MCF 10A (cell line): ENCODE measurements around the gene HTR7. TPM values are rescaled to one million over a fixed set of nuclear protein-coding genes. Genes with fewer than 3 reads are reported as not detected.

ENCODE experiments used
- BruUV-seq: library from RNA; stranded (reverse); fragments of 400-500 nt; replicated peaks from 2 replicates; lab custom pipeline; 2021; lab: Mats Ljungman, UMichigan
- CTCF ChIA-PET: fragments of 300-600 bp; sonication (Branson Sonifier 250); formaldehyde crosslinking; extraction: SDS; loops from one replicate; lab custom pipeline; 2021; ENCODE audit warnings: antibody characterized with exemption, inconsistent platforms; lab: Yijun Ruan, JAX
- POLR2A ChIA-PET: fragments of 300-600, 350-650 bp; sonication (Branson Sonifier 250); formaldehyde crosslinking; extraction: SDS; loops from one replicate; lab custom pipeline; 2020; ENCODE audit warnings: antibody characterized with exemption, inconsistent platforms; lab: Yijun Ruan, JAX
- DNase-seq: peaks from one replicate; pipeline ENCODE4 v3.0.0-alpha.2; 2018; ENCODE audit not compliant: unreplicated experiment
- H3K27ac Mint-ChIP-seq: one replicate; pipeline ENCODE4 v1.8.0; 2022; ENCODE audit warnings: mild to moderate bottlenecking, low read depth, mixed read lengths; ENCODE audit not compliant: unreplicated experiment
- H3K27me3 Mint-ChIP-seq: one replicate; pipeline ENCODE4 v1.8.0; 2022; ENCODE audit warnings: mixed read lengths; ENCODE audit not compliant: insufficient read depth, unreplicated experiment
- H3K36me3 Mint-ChIP-seq: one replicate; pipeline ENCODE4 v1.8.0; 2022; ENCODE audit warnings: mild to moderate bottlenecking, moderate library complexity, mixed read lengths; ENCODE audit not compliant: insufficient read depth, unreplicated experiment
- H3K4me1 Mint-ChIP-seq: one replicate; pipeline ENCODE4 v1.8.0; 2022; ENCODE audit warnings: mixed read lengths; ENCODE audit not compliant: insufficient read depth, unreplicated experiment
- H3K4me3 Mint-ChIP-seq: one replicate; pipeline ENCODE4 v1.8.0; 2022; ENCODE audit warnings: mild to moderate bottlenecking, moderate library complexity, mixed read lengths; ENCODE audit not compliant: unreplicated experiment
- H3K9me3 Mint-ChIP-seq: one replicate; pipeline ENCODE4 v1.8.0; 2022; ENCODE audit warnings: mixed read lengths; ENCODE audit not compliant: unreplicated experiment
- CTCF ChIP-seq: fragments of 200-600 bp; IDR thresholded peaks from one replicate; pipeline ENCODE4 v1.8.0; 2022; ENCODE audit warnings: antibody characterized with exemption, mild to moderate bottlenecking; ENCODE audit not compliant: unreplicated experiment
- intact Hi-C: fragments of 100-400 bp; cut with micrococcal nuclease; formaldehyde crosslinking; loops from 2 replicates; pipeline ENCODE4 v1.14.1; 2022
- total RNA-seq: library from RNA; stranded (reverse); gene quantifications from 2 replicates; pipeline ENCODE4 v1.2.3, GENCODE V29; 2022

HTR7 gene
- total RNA-seq, 1 experiment from 2014 or later = 15.3 TPM

GRCh38 chr10:90806677-90807076 lies 51.2 kb downstream of the HTR7 start:
- no peaks in the 10 kb centered on the region for H3K36me3 Mint-ChIP-seq
- no peaks in the 10 kb centered on the region for H3K27me3 Mint-ChIP-seq
- no peak overlapping the region for H3K27ac Mint-ChIP-seq
- BruUV-seq = no TSS peak
- intact Hi-C loops = no loop called here
- H3K4me3 Mint-ChIP-seq = no peak overlapping the region
- ChIA-PET CTCF (interaction anchor here (0.7 to 1.1 kb wide), 2 partner anchors 9 to 18 kb away, joined by 3 to 4 read pairs; no protein-coding TSS in a partner anchor), POLR2A (interaction anchor here (0.8 to 1.8 kb wide), 2 partner anchors 8 to 19 kb away, joined by 3 to 4 read pairs; no protein-coding TSS in a partner anchor)
- TF ChIP-seq CTCF = no peak
- no peaks in the 10 kb centered on the region for H3K9me3 Mint-ChIP-seq
- no peaks in the 10 kb centered on the region for H3K4me1 Mint-ChIP-seq
- no peak for DNase-seq

GRCh38 chr10:90805206-90805605 lies 52.6 kb downstream of the HTR7 start:
- intact Hi-C loops = no loop called here
- no peaks in the 10 kb centered on the region for H3K9me3 Mint-ChIP-seq

GRCh38 chr10:90804354-90804753 lies 53.5 kb downstream of the HTR7 start:
- no peak overlapping the region for H3K4me3 Mint-ChIP-seq
- no peaks in the 10 kb centered on the region for H3K9me3 Mint-ChIP-seq
- TF ChIP-seq CTCF = no peak
- no peak for DNase-seq
- intact Hi-C loops = no loop called here
- H3K4me1 Mint-ChIP-seq = no peaks in the 10 kb centered on the region
- no TSS peak for BruUV-seq
- ChIA-PET POLR2A (interaction anchor here (0.7 to 2.1 kb wide), 4 partner anchors 12 to 55 kb away, joined by 3 to 7 read pairs (median 4); no protein-coding TSS in a partner anchor), CTCF (interaction anchor here (0.6 to 5.6 kb wide), 7 partner anchors 9 to 58 kb away, joined by 3 to 37 read pairs (median 3); no protein-coding TSS in a partner anchor)
- H3K27me3 Mint-ChIP-seq = no peaks in the 10 kb centered on the region
- no peaks in the 10 kb centered on the region for H3K36me3 Mint-ChIP-seq
- no peak overlapping the region for H3K27ac Mint-ChIP-seq

More at GRCh38 chr10:90805206-90805605, 52.6 kb downstream of the HTR7 start:
- H3K27me3 Mint-ChIP-seq = no peaks in the 10 kb centered on the region
- H3K4me3 Mint-ChIP-seq = no peak overlapping the region
- BruUV-seq = no TSS peak
- DNase-seq = no peak
- H3K27ac Mint-ChIP-seq = no peak overlapping the region
- no peak for TF ChIP-seq CTCF
- ChIA-PET CTCF (interaction anchor here (1.1 to 5.6 kb wide), 3 partner anchors 8 to 51 kb away, joined by 3 to 37 read pairs (median 4); no protein-coding TSS in a partner anchor), POLR2A (interaction anchor here (1.8 to 2.1 kb wide), 2 partner anchors 11 to 17 kb away, joined by 4 to 7 read pairs; no protein-coding TSS in a partner anchor)
- no peaks in the 10 kb centered on the region for H3K36me3 Mint-ChIP-seq
- no peaks in the 10 kb centered on the region for H3K4me1 Mint-ChIP-seq

- H3K27me3 Mint-ChIP-seq = no peaks in the 10 kb centered on the region
- CTCF ChIA-PET = interaction anchor here (1.8 to 5.6 kb wide), 2 partner anchors 14 to 15 kb away, joined by 7 to 37 read pairs; no protein-coding TSS in a partner anchor
These were observed 56.2 kb downstream of the HTR7 start for GRCh38 chr10:90801608-90802007.

More at GRCh38 chr10:90801608-90802007, 56.2 kb downstream of the HTR7 start:
- H3K36me3 Mint-ChIP-seq = no peaks in the 10 kb centered on the region
- DNase-seq = no peak
- H3K4me3 Mint-ChIP-seq = no peak overlapping the region
- intact Hi-C loops = no loop called here
- no peak for TF ChIP-seq CTCF
- POLR2A ChIA-PET = interaction anchor here (0.7 kb wide), 1 partner anchor 627 kb away, joined by 3 read pairs; no protein-coding TSS in a partner anchor
- H3K27ac Mint-ChIP-seq = no peak overlapping the region
- no peaks in the 10 kb centered on the region for H3K4me1 Mint-ChIP-seq
- H3K9me3 Mint-ChIP-seq = no peaks in the 10 kb centered on the region
- BruUV-seq = no TSS peak
